Thymus (tissue), 11 donors: ENCODE results near the gene PHC2. TPM values are rescaled to one million over a fixed set of nuclear protein-coding genes. Genes with fewer than 3 reads are reported as not detected.
"Not testable (repeated sequence)": the region's sequence is repeated elsewhere in the genome, so short reads cannot be mapped to it uniquely, and the experiment has no call there.

Source experiments
- DNase-seq, 9 donors: peaks; one replicate each; pipeline ENCODE4 v3.0.0-alpha.2; 2013; ENCODE audit warnings: low spot score in 9 of 9, low read depth in 6 of 9, missing footprints in 1 of 9
- H3K27ac ChIP-seq, 2 donors: one replicate each; pipeline ENCODE4 v1.5.1; 2013; ENCODE audit warnings: control low read depth in 1 of 2, low read depth in 1 of 2, low read length in 1 of 2, mild to moderate bottlenecking in 1 of 2, moderate library complexity in 1 of 2
- H3K27me3 ChIP-seq, 2 donors: one replicate each; pipeline ENCODE4 v1.5.1; 2013; ENCODE audit warnings: low read length in 1 of 2; ENCODE audit not compliant: control insufficient read depth in 2 of 2, insufficient read depth in 1 of 2
- H3K36me3 ChIP-seq, 2 donors: one replicate each; pipeline ENCODE4 v1.5.1; 2013; ENCODE audit warnings: low read length in 1 of 2, mild to moderate bottlenecking in 1 of 2, moderate library complexity in 1 of 2; ENCODE audit not compliant: control insufficient read depth in 2 of 2, insufficient read depth in 2 of 2
- H3K4me1 ChIP-seq, 2 donors: one replicate each; pipeline ENCODE4 v1.5.1; 2013; ENCODE audit warnings: low read length in 2 of 2; ENCODE audit not compliant: control insufficient read depth in 2 of 2, insufficient read depth in 2 of 2
- H3K4me3 ChIP-seq, 2 donors: one replicate each; pipeline ENCODE4 v1.5.1; 2013; ENCODE audit warnings: low read length in 2 of 2, control low read depth in 1 of 2, mild to moderate bottlenecking in 1 of 2
- H3K9me3 ChIP-seq, 2 donors: one replicate each; pipeline ENCODE4 v1.5.1; 2013; ENCODE audit warnings: low read length in 1 of 2, mild to moderate bottlenecking in 1 of 2; ENCODE audit not compliant: control insufficient read depth in 2 of 2, insufficient read depth in 1 of 2
- WGBS: extraction: QIAGEN DNeasy Blood & Tissue Kit; methylation state at CpG from one replicate; pipeline ENCODE4 v1.1.7; 2013; 5-methylcytosine and 5-hydroxymethylcytosine counted together
- polyA plus RNA-seq: library from polyadenylated mRNA; stranded (reverse); fragments of 200-250 nt; gene quantifications from one replicate; pipeline ENCODE4 v1.2.3, GENCODE V29; 2013
- total RNA-seq: library from RNA; stranded (reverse); fragments of 120-200 nt; gene quantifications from one replicate; pipeline ENCODE4 v1.2.4, GENCODE V29; 2013
- donor health status: healthy.

The PHC2 gene
- total and polyA plus RNA-seq, 2 donors: 35.0 to 79.0 TPM

DNA sequence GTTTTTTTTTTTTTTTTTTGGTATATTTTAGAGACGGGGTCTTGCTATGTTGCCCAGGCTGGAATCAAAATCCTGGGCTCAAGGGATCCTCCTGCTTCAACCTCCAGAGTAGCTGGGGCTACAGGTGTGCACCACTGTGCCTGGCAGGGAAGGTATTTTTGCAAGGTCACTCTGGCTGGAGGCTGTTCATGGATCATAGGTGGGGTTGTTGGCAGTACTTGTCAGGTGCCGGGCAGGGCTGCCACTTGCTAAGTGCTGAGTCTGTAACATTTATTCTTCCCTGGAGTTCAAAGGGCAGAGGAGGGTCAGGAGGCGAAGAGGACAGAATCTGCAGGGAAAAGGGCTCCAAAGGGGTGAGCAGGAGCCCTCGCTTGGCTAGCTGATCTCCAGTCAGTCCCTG is 134.1 kb downstream of the PHC2 start:
- over 99% methylated on average over 4 of the region's 4 CpGs for WGBS
- DNase-seq: no peak
- Histone ChIP-seq H3K4me3 (no peak overlapping the region), H3K36me3 (peaks cover 44 to 46% of the 10 kb centered on the region in 2 donors), H3K9me3 (no peaks in the 10 kb centered on the region), H3K27me3 (no peaks in the 10 kb centered on the region), H3K27ac (no peak overlapping the region), H3K4me1 (peaks cover 0 to 9% of the 10 kb centered on the region in 2 donors)

- Histone ChIP-seq H3K4me3 (no peak overlapping the region), H3K4me1 (peaks cover 0 to 9% of the 10 kb centered on the region in 2 donors), H3K36me3 (peaks cover 43 to 46% of the 10 kb centered on the region in 2 donors), H3K27ac (no peak overlapping the region), H3K27me3 (no peaks in the 10 kb centered on the region), H3K9me3 (no peaks in the 10 kb centered on the region)
- DNase-seq: no peak
- 97% methylated on average over 9 of the region's 9 CpGs for WGBS
Measured at GRCh38 chr1:33296082-33296458, 134.8 kb downstream of the PHC2 start.

GRCh38 chr1:33295450-33296081 is 135.3 kb downstream of the PHC2 start:
- Histone ChIP-seq H3K4me3 (no peak overlapping the region), H3K27ac (no peak overlapping the region), H3K9me3 (no peaks in the 10 kb centered on the region), H3K4me1 (peaks cover 0 to 5% of the 10 kb centered on the region in 2 donors), H3K27me3 (no peaks in the 10 kb centered on the region), H3K36me3 (peaks cover 43 to 46% of the 10 kb centered on the region in 2 donors)
- WGBS: 68% methylated on average over 12 of the region's 12 CpGs
- DNase-seq: peak; percentile 52 to 90 (median 79)

DNA sequence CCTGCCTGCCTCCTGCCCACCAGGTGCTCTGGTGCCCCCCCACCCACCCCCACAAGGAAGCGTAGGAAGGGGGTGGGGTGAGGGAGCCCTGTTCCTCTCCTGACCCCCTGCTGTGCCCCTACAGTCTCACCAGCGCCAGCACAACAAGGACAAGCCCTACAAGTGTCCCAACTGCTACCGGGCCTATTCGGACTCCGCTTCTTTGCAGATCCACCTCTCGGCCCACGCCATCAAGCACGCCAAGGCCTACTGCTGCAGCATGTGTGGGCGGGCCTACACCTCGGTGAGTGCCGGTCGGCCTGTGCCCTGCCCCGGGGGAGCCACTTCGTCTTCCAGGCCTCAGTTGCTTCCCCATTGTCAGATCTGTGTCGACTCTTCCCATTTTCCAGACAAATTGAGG is 135.9 kb downstream of the PHC2 start:
- Histone ChIP-seq H3K36me3 (peaks cover 43 to 46% of the 10 kb centered on the region in 2 donors), H3K27ac (no peak overlapping the region), H3K4me3 (no peak overlapping the region), H3K27me3 (no peaks in the 10 kb centered on the region), H3K4me1 (peaks cover 0 to 4% of the 10 kb centered on the region in 2 donors), H3K9me3 (no peaks in the 10 kb centered on the region)
- DNase-seq: peak in 1 of 9 donors; percentile 9
- WGBS: 96% methylated on average over 15 of the region's 15 CpGs

DNA sequence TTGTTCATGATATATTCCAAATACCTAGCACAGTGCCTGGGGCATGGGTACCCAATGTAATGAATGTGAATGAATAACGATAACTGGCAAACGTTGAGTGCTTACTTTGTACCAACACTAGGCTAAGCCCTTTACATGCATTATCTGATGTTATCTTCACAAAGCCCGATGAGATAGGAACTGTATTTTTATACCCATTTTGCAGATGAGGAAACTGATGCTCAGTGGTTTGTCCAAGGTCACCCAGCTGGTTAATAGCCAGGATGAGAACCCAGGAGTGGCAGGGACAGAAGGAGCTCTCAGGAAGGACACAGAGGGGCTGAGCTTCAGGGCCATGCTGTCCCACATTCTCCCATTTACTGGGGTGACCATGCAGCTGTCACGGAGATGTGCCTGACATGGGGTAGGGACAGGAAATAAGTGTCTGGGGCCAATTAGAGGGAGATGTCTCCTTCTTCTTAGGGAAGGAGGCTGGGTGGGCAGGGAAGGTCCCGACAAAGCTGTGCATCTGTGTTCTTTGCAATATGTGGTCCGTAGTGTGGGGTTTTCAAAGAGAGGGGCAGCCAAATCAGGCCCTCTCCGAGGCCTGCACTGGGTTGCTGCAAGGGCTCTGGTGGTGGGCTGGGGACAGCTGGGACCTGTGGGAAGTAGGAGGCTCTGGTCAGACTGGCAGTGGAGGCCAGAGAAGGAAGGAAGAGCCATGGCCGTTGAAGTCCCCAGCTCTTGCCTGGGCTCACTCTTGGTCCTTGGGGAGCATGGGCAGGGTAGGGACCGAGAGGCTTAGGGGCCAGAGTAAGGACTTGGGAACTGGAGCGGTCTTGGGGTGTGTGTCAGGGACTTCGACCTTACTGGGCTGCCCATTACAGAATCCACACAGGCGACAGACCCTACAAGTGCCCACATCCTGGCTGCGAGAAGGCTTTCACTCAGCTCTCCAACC is 136.6 kb downstream of the PHC2 start:
- Histone ChIP-seq H3K4me3 (no peak overlapping the region), H3K9me3 (peaks cover 0 to 1% of the 10 kb centered on the region in 2 donors), H3K4me1 (peaks cover 0 to 4% of the 10 kb centered on the region in 2 donors), H3K36me3 (peaks cover 38 to 46% of the 10 kb centered on the region in 2 donors), H3K27ac (no peak overlapping the region), H3K27me3 (no peaks in the 10 kb centered on the region)
- 96% methylated on average over 13 of the region's 13 CpGs for WGBS
- DNase-seq: no peak

DNA sequence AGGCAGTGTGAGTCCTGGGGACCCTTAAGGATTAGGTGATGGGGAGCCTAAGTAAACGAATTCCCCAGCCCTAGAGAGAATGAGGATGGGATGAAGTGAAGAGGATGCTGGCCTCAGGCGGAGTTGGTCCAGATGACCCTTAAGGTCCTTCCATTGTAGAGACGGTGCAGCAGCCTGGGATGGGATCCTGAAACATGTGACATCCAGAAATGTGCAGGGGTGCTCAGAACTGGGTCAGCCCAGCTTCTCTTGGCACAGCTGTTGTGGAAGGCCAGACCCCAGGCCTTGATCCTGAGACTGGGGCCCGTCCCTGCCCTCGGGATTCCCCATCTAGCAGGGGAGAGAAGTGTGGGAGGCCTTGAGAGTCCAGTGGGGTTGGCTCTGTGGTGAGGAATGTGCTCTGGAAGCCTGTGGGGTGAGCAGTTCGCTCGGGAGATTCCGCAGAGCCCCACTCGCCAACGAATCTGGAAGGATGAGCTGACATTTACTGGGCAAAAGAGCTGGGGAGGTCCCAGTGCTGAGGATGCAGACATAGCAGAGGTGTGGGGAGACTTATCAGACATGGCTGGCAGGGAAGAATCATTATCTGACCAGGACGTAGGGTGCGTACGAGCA is 138.1 kb downstream of the PHC2 start:
- Histone ChIP-seq H3K36me3 (peaks cover 33 to 45% of the 10 kb centered on the region in 2 donors), H3K4me1 (peaks cover 0 to 4% of the 10 kb centered on the region in 2 donors), H3K27ac (no peak overlapping the region), H3K4me3 (no peak overlapping the region), H3K27me3 (no peaks in the 10 kb centered on the region), H3K9me3 (peaks cover 0 to 1% of the 10 kb centered on the region in 2 donors)
- WGBS: 96% methylated on average over 13 of the region's 13 CpGs
- DNase-seq: no peak

GRCh38 chr1:33290615-33291014 is 140.3 kb downstream of the PHC2 start:
- H3K4me3 ChIP-seq, H3K27me3 ChIP-seq, H3K9me3 ChIP-seq, DNase-seq, H3K4me1 ChIP-seq, H3K27ac ChIP-seq: not testable (repeated sequence)
- peaks cover 29 to 42% of the 10 kb centered on the region in 2 donors for H3K36me3 ChIP-seq
- 90% methylated on average over 1 of the region's 2 CpGs for WGBS

GRCh38 chr1:33289858-33290154 is 141.1 kb downstream of the PHC2 start:
- WGBS: over 99% methylated on average over 3 of the region's 3 CpGs
- H3K4me3 ChIP-seq: no peak overlapping the region
- no peaks in the 10 kb centered on the region for H3K4me1 ChIP-seq
- no peak overlapping the region for H3K27ac ChIP-seq
- H3K27me3 ChIP-seq: no peaks in the 10 kb centered on the region
- DNase-seq: no peak
- H3K36me3 ChIP-seq: peaks cover 25 to 37% of the 10 kb centered on the region in 2 donors
- peaks cover 0 to 1% of the 10 kb centered on the region in 2 donors for H3K9me3 ChIP-seq
